Hepatocyte (in vitro differentiated cells): ENCODE results near the gene ASTN2.

Experiments used
- CTCF ChIP-seq: fragments of 200-600 bp; sonication (generic); IDR thresholded peaks from 2 replicates; pipeline ENCODE4 v1.5.1; 2016; ENCODE audit warnings: antibody characterized with exemption, mild to moderate bottlenecking; ENCODE audit not compliant: poor library complexity
- EZH2 ChIP-seq: fragments of 200-600 bp; sonication (generic); IDR thresholded peaks from 2 replicates; pipeline ENCODE4 v1.6.1; 2016; ENCODE audit warnings: antibody characterized with exemption, mild to moderate bottlenecking, borderline replicate concordance

- TF ChIP-seq CTCF (no peak), EZH2 (no peak)
Observed at GRCh38 chr9:117204971-117205370, 209.9 kb downstream of the ASTN2 start.
